ENCODE measurements around the gene NEK11. TPM values are rescaled to one million over a fixed set of nuclear protein-coding genes. Genes with fewer than 3 reads are reported as not detected.
"Not testable (repeated sequence)": the region's sequence is repeated elsewhere in the genome, so short reads cannot be mapped to it uniquely, and the experiment has no call there.

The NEK11 gene
- total RNA-seq, 1 donor from 2014 or later, result 1.2 TPM

- intact Hi-C loops (cut with micrococcal nuclease), result not testable (repeated sequence)
Observed at GRCh38 chr3:131042271-131042985, 15.8 kb downstream of the NEK11 start.

DNA sequence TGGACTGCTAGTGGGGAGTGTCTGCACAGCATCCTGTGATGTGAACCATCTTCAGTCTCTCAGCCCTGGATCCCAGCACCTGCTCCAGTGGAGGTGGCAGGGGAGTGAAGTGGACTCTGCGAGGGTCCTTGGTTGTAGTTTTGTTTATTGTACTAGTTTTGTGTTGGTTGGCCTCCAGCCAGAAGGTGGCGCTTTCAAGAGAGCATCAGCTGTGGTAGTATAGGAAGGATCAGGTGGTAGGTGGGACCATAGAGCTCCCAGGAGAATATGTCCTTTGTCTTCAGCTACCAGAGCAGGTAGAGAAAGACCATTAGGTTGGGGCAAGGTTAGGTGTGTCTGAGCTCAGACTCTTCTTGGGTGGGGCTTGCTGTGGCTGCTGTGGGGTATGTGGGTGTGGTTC is 20.9 kb downstream of the NEK11 start:
- intact Hi-C loops (cut with micrococcal nuclease), result no loop called here

DNA sequence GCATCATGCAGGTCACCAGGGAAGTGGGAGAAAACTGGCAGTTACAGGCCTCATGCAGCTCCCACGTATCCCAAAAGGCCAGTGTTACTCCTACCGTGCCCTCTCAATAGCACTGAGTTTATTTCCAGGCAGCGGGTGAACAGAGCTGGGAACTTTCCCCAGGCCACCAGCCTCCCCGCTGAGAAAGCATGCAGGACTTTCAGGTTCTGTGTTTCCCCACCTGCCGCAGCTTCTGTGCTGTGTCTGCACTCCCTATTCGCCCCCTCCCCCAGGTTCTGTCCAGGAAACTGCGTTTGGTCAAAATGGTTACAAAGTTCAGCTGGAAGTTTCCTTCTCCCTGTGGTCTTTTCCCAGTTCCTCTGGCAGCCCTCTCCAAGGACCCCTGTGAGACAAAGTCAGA is 21.4 kb downstream of the NEK11 start:
- intact Hi-C loops (cut with micrococcal nuclease), result no loop called here

- intact Hi-C loops (cut with micrococcal nuclease), result no loop called here
Observed at GRCh38 chr3:131050001-131050400, 23.3 kb downstream of the NEK11 start.

GRCh38 chr3:131053043-131053859 is 26.6 kb downstream of the NEK11 start:
- intact Hi-C loops (cut with micrococcal nuclease), result no loop called here

DNA sequence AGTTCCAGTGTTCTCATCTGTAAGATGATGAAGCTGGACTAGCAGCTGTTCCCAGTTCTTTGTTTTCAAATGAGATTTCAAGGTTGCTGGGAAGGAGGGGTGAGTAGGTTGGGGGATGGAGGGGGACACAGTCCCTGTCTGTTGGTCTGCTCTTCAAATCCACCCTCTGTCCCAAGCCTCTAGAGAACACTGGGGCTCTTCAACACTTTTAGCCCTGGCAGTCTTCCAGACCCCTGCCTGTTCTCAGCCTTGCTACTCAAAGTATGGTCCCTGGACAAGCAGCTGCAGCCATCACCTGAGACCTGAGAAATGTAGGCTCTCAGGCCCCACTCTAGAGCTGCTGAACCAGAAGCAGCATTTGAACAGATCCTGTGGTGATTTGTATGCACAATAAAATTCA is 41.3 kb downstream of the NEK11 start:
- intact Hi-C loops (cut with micrococcal nuclease), result no loop called here

- intact Hi-C loops (cut with micrococcal nuclease), result no loop called here
Observed at GRCh38 chr3:131072099-131072559, 45.5 kb downstream of the NEK11 start.

DNA sequence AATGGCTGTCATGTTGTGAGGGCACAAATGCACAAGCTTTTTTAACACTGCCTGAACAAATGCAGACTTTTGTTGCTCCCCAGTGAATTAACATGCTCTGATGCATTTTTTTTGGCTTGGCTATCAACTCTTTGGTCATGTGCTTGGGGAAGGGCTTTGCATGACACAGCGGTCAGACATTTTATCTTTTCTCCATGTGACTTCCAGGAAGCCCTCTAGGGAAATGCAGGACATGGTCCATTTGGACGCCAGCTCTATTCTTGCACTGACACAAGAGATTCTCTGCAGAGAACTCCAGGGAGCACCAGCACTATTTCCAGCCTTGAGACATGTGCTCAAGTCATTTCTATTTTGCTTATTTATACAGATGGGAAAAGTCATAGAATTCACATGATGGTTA is 46.2 kb downstream of the NEK11 start:
- intact Hi-C loops (cut with micrococcal nuclease), result no loop called here

DNA sequence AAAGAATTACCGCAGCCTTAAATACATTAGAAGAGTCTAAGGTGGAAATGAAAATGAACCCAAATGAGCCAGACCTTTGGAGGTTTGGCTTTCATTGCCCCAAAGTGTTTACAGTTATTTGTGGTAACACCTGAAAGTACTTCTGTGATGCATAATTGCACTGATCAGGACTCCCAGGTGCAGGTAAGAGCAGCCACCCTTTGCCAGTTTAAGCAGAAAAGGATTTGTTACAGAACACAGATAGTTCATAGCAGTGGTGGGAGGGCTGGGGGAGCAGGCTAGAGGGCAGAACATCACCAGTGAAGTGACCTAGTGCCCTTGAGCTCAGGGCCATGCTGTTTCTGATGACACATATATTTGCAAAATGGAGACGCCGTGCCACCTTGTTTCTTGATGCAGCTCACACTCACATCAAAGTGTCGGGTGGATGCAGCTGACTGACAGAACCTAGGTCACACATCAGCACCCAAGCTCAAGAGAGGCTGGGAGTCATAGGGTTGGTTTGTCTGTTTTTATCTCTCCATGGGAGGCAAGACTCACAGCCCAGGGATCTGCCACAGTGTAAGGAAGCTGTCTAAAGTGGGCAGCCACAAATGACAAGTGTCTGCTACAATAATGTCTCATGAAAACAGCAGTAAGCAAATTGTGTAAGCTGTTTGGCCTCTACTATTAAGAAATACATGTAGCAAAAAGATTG is 49.1 kb downstream of the NEK11 start:
- intact Hi-C loops (cut with micrococcal nuclease), result no loop called here

- intact Hi-C loops (cut with micrococcal nuclease), result no loop called here
Observed at GRCh38 chr3:131077904-131078303, 51.2 kb downstream of the NEK11 start.

DNA sequence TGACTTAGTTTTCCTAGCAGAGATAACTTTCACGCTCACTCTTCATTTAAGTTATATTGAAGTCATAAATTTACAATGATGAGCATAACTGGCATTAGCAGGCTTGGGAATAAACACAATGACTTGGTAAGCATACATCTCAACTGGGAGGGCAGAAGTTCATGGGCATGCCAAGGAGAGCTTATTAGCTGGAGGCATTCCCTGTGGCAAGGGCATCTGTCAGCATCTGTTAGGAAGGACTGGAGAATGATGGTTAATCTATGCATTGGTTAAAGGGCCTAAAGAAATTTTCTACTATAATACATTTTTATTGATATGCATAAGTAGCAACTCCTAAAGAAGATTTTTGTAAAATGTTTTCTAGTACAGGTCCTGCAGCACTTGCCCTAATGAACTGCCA is 52.4 kb downstream of the NEK11 start:
- intact Hi-C loops (cut with micrococcal nuclease), result no loop called here

DNA sequence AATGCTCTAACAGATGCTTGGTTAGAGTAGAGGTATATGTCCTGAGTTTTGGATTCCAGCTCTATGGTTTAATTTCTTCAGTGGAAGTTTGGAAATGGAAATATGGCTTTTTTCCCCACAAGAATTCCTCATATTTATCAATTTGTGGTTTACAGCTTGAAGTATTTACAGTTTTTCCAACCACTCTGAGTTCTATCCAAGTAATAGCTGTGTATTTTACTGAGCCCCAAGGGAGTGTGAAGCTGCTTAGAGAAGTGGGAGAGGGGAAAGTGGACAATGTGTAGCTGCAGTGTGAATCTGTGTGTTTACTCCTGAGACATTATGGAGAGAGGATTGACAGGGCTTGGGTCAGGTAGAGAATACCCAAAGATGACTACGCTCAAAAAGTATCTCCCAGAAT is 54.5 kb downstream of the NEK11 start:
- intact Hi-C loops (cut with micrococcal nuclease), result no loop called here

- intact Hi-C loops (cut with micrococcal nuclease), result no loop called here
Observed at GRCh38 chr3:131082246-131082645, 55.6 kb downstream of the NEK11 start.

GRCh38 chr3:131082871-131083863 is 56.5 kb downstream of the NEK11 start:
- intact Hi-C loops (cut with micrococcal nuclease), result no loop called here

GRCh38 chr3:131091768-131092167 is 65.1 kb downstream of the NEK11 start:
- intact Hi-C loops (cut with micrococcal nuclease), result no loop called here

- intact Hi-C loops (cut with micrococcal nuclease), result no loop called here
Observed at GRCh38 chr3:131107637-131108433, 81.2 kb downstream of the NEK11 start.

DNA sequence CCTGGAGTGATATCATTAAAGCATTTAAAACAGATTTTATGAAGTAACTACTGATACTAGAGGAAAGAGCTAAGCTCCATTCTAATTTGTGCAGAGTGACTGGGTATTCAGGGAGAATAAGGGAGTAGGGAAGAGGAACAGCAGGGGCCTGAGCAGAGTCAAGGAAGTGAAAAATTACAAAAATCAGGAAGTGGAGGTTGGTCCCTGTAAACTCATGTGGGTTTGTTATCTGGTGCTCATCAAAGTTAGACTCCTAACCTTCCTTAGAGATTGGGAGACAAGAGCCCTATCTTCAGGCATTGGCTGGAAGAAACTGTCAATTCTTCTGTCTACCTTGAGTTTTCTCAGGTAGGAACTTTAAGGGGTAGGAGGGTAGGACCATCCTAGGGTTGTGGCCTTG is 82.5 kb downstream of the NEK11 start:
- intact Hi-C loops (cut with micrococcal nuclease), result no loop called here

DNA sequence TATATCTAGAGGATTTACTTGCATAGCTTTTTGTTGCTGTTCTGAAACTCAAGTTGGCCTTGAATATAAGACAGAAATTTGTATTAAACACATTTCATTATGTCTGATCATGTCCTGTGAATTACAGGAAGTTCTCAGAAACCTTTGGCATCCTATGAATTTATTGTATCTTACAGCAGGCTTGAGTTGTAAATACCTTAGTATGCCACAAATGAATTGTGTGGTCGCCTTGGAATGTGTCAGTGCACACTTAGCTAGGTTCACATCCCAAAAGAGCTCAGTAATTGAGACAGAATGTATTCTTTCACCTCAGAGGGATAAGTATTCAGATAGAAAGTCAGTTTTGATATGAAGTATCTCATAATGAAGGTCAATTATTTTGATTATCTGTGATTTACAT is 83.4 kb downstream of the NEK11 start:
- intact Hi-C loops (cut with micrococcal nuclease), result no loop called here

GRCh38 chr3:131114256-131114655 is 87.6 kb downstream of the NEK11 start:
- intact Hi-C loops (cut with micrococcal nuclease), result no loop called here

GRCh38 chr3:131125684-131126083 is 99.0 kb downstream of the NEK11 start:
- intact Hi-C loops (cut with micrococcal nuclease), result no loop called here

Data from T-helper 2 cell treated with Interferon-gamma antibody and Interleukin-4, amounts not matched to agents 100 ng/mL and 5 ng/mL, for 36 hours (primary cell).